CD4-positive, alpha-beta T cell (primary cell): Measurements from ENCODE around the gene CAMTA1. TPM values are rescaled to one million over a fixed set of nuclear protein-coding genes. Genes with fewer than 3 reads are reported as not detected.

Experiments
- ATAC-seq: fragments of 200-7000 bp; cut with Tn5 transposase; one replicate; pipeline ENCODE4 v1.10.0; 2022; ENCODE audit warnings: mild to moderate bottlenecking; ENCODE audit not compliant: poor library complexity
- CTCF ChIA-PET: fragments of 350-600 bp; sonication (Branson Sonifier 250); formaldehyde crosslinking; loops from one replicate; lab custom pipeline; 2021; ENCODE audit warnings: antibody characterized with exemption, inconsistent platforms; lab: Charles Lee
- POLR2A ChIA-PET: fragments of 350-600 bp; sonication (Branson Sonifier 250); formaldehyde crosslinking; loops from one replicate; lab custom pipeline; 2021; ENCODE audit warnings: antibody characterized with exemption, inconsistent platforms; lab: Charles Lee
- DNase-seq, 14 experiments: peaks; one replicate each; pipeline ENCODE4 v3.0.0-alpha.2; 2013 to 2020; ENCODE audit warnings: mixed read lengths in 2 of 14
- H3K27ac ChIP-seq, 2 donors: one replicate each; pipeline versions ENCODE4 v1.5.1 to v1.7.0; 2013; ENCODE audit warnings: low read length in 2 of 2, low read depth in 1 of 2, mild to moderate bottlenecking in 1 of 2
- H3K27me3 ChIP-seq, 2 experiments: 1 replicate in 1 of 2; 2 replicates in 1 of 2; pipeline versions ENCODE4 v1.6.1 to v1.7.0; 2013; ENCODE audit warnings: low read length in 2 of 2, control low read depth in 1 of 2, mild to moderate bottlenecking in 1 of 2, moderate library complexity in 1 of 2; ENCODE audit not compliant: insufficient read depth in 2 of 2, control insufficient read depth in 1 of 2
- H3K36me3 ChIP-seq: one replicate; pipeline ENCODE4 v1.6.1; 2013; ENCODE audit warnings: low read length, control low read depth; ENCODE audit not compliant: insufficient read depth
- H3K4me1 ChIP-seq: one replicate; pipeline ENCODE4 v1.6.1; 2013; ENCODE audit warnings: low read length, control low read depth; ENCODE audit not compliant: insufficient read depth
- H3K4me3 ChIP-seq: one replicate; pipeline ENCODE4 v1.5.1; 2013; ENCODE audit warnings: mild to moderate bottlenecking, low read length, moderate library complexity
- H3K9me3 ChIP-seq, 2 experiments: 1 replicate in 1 of 2; 2 replicates in 1 of 2; pipeline versions ENCODE4 v1.6.1 to v1.7.0; 2013; ENCODE audit warnings: low read length in 2 of 2, mild to moderate bottlenecking in 2 of 2, control low read depth in 1 of 2, moderate library complexity in 1 of 2; ENCODE audit not compliant: control insufficient read depth in 1 of 2, insufficient read depth in 1 of 2
- H3K27ac Mint-ChIP-seq: one replicate; pipeline ENCODE4 v1.8.0; 2020; ENCODE audit warnings: mixed read lengths
- H3K27me3 Mint-ChIP-seq: one replicate; pipeline ENCODE4 v1.8.0; 2021; ENCODE audit warnings: mixed read lengths
- H3K36me3 Mint-ChIP-seq: one replicate; pipeline ENCODE4 v1.8.0; 2021; ENCODE audit warnings: low read depth, mixed read lengths
- H3K4me1 Mint-ChIP-seq: one replicate; pipeline ENCODE4 v1.8.0; 2021; ENCODE audit warnings: low read depth, mixed read lengths
- H3K4me3 Mint-ChIP-seq: one replicate; pipeline ENCODE4 v1.8.0; 2020; ENCODE audit warnings: mild to moderate bottlenecking, mixed read lengths
- H3K9me3 Mint-ChIP-seq: one replicate; pipeline ENCODE4 v1.8.0; 2020; ENCODE audit warnings: mixed read lengths
- intact Hi-C, 2 experiments: fragments of 100-400 bp; cut with DNase I in 1 of 2; cut with micrococcal nuclease in 1 of 2; formaldehyde crosslinking; loops; one replicate each; pipeline versions ENCODE4 v1.15.1 to v1.9.0; 2023 to 2025; cut with DNase I, micrococcal nuclease
- total RNA-seq, 174 experiments: library from RNA in 2 of 174; stranded (reverse) in 2 of 174; gene quantifications; one replicate each; pipeline ENCODE4 v1.2.3 and lab custom pipeline; 2021 to 2026
- TF ChIP-seq, protein P1 (sequence below): fragments of 200-600 bp; IDR thresholded peaks from one replicate; pipeline ENCODE4 v1.8.0; 2022; ENCODE audit warnings: antibody characterized with exemption, mild to moderate bottlenecking

The CAMTA1 gene
- total RNA-seq, 2 experiments from 2014 or later = 38.6 to 39.3 TPM

GRCh38 chr1:7221826-7222694 is 436.8 kb downstream of the CAMTA1 start:
- DNase-seq (no peak), ATAC-seq (no peak)
- peaks cover 37% of the 10 kb centered on the region for H3K27me3 Mint-ChIP-seq
- ChIA-PET POLR2A (no interaction called here), CTCF (no interaction called here)
- intact Hi-C loops = no loop called here
- no peaks in the 10 kb centered on the region for H3K4me1 Mint-ChIP-seq
- TF ChIP-seq, protein P1, sequence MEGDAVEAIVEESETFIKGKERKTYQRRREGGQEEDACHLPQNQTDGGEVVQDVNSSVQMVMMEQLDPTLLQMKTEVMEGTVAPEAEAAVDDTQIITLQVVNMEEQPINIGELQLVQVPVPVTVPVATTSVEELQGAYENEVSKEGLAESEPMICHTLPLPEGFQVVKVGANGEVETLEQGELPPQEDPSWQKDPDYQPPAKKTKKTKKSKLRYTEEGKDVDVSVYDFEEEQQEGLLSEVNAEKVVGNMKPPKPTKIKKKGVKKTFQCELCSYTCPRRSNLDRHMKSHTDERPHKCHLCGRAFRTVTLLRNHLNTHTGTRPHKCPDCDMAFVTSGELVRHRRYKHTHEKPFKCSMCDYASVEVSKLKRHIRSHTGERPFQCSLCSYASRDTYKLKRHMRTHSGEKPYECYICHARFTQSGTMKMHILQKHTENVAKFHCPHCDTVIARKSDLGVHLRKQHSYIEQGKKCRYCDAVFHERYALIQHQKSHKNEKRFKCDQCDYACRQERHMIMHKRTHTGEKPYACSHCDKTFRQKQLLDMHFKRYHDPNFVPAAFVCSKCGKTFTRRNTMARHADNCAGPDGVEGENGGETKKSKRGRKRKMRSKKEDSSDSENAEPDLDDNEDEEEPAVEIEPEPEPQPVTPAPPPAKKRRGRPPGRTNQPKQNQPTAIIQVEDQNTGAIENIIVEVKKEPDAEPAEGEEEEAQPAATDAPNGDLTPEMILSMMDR = no peak
- H3K27ac Mint-ChIP-seq = no peak overlapping the region
- no peaks in the 10 kb centered on the region for H3K4me1 ChIP-seq
- no peak overlapping the region for H3K4me3 ChIP-seq
- H3K36me3 ChIP-seq = no peaks in the 10 kb centered on the region
- H3K9me3 ChIP-seq = peaks cover 0 to 13% of the 10 kb centered on the region in 2 experiments
- no peak overlapping the region for H3K27ac ChIP-seq
- H3K27me3 ChIP-seq = peaks cover 0 to 4% of the 10 kb centered on the region in 2 experiments
- no peaks in the 10 kb centered on the region for H3K9me3 Mint-ChIP-seq
- H3K4me3 Mint-ChIP-seq = no peak overlapping the region
- H3K36me3 Mint-ChIP-seq = no peaks in the 10 kb centered on the region

GRCh38 chr1:7222695-7223015 is 437.4 kb downstream of the CAMTA1 start:
- no peak for ATAC-seq
- Histone ChIP-seq H3K27me3 (peaks cover 0 to 4% of the 10 kb centered on the region in 2 experiments), H3K4me3 (no peak overlapping the region), H3K9me3 (peaks cover 0 to 13% of the 10 kb centered on the region in 2 experiments), H3K27ac (no peak overlapping the region), H3K36me3 (no peaks in the 10 kb centered on the region), H3K4me1 (no peaks in the 10 kb centered on the region)
- H3K4me3 Mint-ChIP-seq = no peak overlapping the region
- CTCF ChIA-PET = no interaction called here
- TF ChIP-seq, protein P1 = no peak
- intact Hi-C loops = no loop called here
- no peaks in the 10 kb centered on the region for H3K9me3 Mint-ChIP-seq
- peaks cover 35% of the 10 kb centered on the region for H3K27me3 Mint-ChIP-seq
- no peaks in the 10 kb centered on the region for H3K36me3 Mint-ChIP-seq
- POLR2A ChIA-PET = no interaction called here
- H3K4me1 Mint-ChIP-seq = no peaks in the 10 kb centered on the region
- H3K27ac Mint-ChIP-seq = no peak overlapping the region
- DNase-seq = no peak

DNA sequence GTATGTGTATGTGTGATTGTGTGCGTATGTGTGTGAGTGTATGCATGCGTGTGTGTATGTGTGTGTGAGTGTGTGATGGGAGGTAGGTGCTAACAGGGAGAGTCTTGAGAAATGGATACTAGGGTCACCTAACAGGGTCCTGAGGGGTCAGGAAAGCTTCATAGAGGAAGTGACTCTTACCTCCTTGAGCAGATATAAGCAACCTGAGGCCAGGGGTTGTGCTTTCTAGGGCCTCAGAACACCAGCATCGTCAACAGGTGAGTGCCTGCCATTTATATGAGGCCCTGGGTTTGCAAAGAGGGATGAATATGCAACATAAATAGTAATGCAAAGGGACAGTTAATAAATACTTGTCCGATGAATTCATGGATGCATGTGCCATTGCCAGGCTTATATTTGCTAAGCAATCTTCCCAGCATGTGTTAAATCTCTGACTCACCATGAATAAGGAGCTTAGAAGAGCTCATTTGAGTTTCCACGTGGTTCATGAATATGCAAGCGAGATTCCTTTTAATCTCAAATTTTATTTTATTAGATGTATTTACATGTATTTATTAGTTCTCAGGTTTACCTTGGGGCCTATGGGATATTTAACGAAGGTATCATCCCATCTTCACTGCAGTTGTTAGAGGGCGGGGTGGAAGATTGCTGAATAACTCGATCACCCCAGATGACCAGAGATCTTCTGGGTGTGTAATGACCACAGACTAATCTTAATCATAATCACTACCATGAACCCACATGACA is 438.3 kb downstream of the CAMTA1 start:
- no peaks in the 10 kb centered on the region for H3K36me3 Mint-ChIP-seq
- CTCF ChIA-PET = no interaction called here
- H3K9me3 ChIP-seq = peaks cover 0 to 13% of the 10 kb centered on the region in 2 experiments
- no peak overlapping the region for H3K27ac Mint-ChIP-seq
- H3K4me3 ChIP-seq = no peak overlapping the region
- POLR2A ChIA-PET = no interaction called here
- H3K27me3 Mint-ChIP-seq = peaks cover 33% of the 10 kb centered on the region
- H3K9me3 Mint-ChIP-seq = no peaks in the 10 kb centered on the region
- intact Hi-C loops = no loop called here
- no peaks in the 10 kb centered on the region for H3K36me3 ChIP-seq
- no peak overlapping the region for H3K27ac ChIP-seq
- H3K4me1 ChIP-seq = no peaks in the 10 kb centered on the region
- H3K4me1 Mint-ChIP-seq = no peaks in the 10 kb centered on the region
- peaks cover 0 to 4% of the 10 kb centered on the region in 2 experiments for H3K27me3 ChIP-seq
- TF ChIP-seq, protein P1 = no peak
- no peak for ATAC-seq
- H3K4me3 Mint-ChIP-seq = no peak overlapping the region
- DNase-seq = no peak
